HEK293 (cell line): Measurements from ENCODE around the gene KCNK15.

Experiments used
- CTCF ChIA-PET: fragments of 350-600 bp; formaldehyde crosslinking; extraction: SDS; loops from one replicate; lab custom pipeline; 2021; ENCODE audit warnings: antibody characterized with exemption; lab: Yijun Ruan, JAX
- POLR2A ChIA-PET: fragments of 300-600 bp; formaldehyde crosslinking; extraction: SDS; loops from one replicate; lab custom pipeline; 2020; ENCODE audit warnings: antibody characterized with exemption, inconsistent platforms; lab: Yijun Ruan, JAX
- H3K27ac ChIP-seq: fragments of 200-500 bp; sonication (Bioruptor generic); 2 replicates; pipeline ENCODE4 v1.5.1; 2014; ENCODE audit warnings: low read depth, low read length, control low read depth, inconsistent platforms; ENCODE audit errors: extremely low read depth
- H3K36me3 ChIP-seq, 2 experiments: fragments of 200-500 bp in 1 of 2; sonication (Bioruptor generic) in 1 of 2; 1 replicate in 1 of 2; 2 replicates in 1 of 2; pipeline ENCODE4 v1.5.1; 2014 to 2017; ENCODE audit warnings: inconsistent platforms in 2 of 2, low read length in 2 of 2; ENCODE audit not compliant: control insufficient read depth in 2 of 2, insufficient read depth in 1 of 2
- H3K4me1 ChIP-seq: fragments of 200-500 bp; sonication (Bioruptor generic); 2 replicates; pipeline ENCODE4 v1.5.1; 2014; ENCODE audit warnings: mild to moderate bottlenecking, low read length, inconsistent platforms; ENCODE audit not compliant: control insufficient read depth, insufficient read depth
- H3K4me3 ChIP-seq: 2 replicates; pipeline ENCODE4 v1.5.1; 2011; ENCODE audit warnings: low read depth, mild to moderate bottlenecking, control low read depth, low read length, moderate library complexity
- H3K9me3 ChIP-seq: fragments of 200-500 bp; sonication (Bioruptor generic); 2 replicates; pipeline ENCODE4 v1.5.1; 2014; ENCODE audit warnings: low read depth, low read length, inconsistent platforms; ENCODE audit not compliant: control insufficient read depth, insufficient read depth
- BCL6B ChIP-seq: fragments of 450-650 bp; formaldehyde crosslinking; IDR thresholded peaks from 2 replicates; pipeline ENCODE4 v1.5.1; 2017; ENCODE audit warnings: missing biosample characterization, missing genetic modification characterization
- ELK4 ChIP-seq: IDR thresholded peaks from 2 replicates; pipeline ENCODE4 v1.6.1; 2011; ENCODE audit warnings: mild to moderate bottlenecking, low read depth, low read length, borderline replicate concordance
- GLIS1 ChIP-seq: fragments of 450-650 bp; formaldehyde crosslinking; IDR thresholded peaks from 2 replicates; pipeline ENCODE4 v1.5.1; 2016; ENCODE audit warnings: missing biosample characterization, missing genetic modification characterization
- IKZF3 ChIP-seq: fragments of 450-650 bp; IDR thresholded peaks from 2 replicates; pipeline ENCODE4 v1.5.0; 2018; ENCODE audit warnings: missing biosample characterization, mild to moderate bottlenecking, missing genetic modification characterization, moderate library complexity
- MZF1 ChIP-seq: fragments of 450-650 bp; formaldehyde crosslinking; IDR thresholded peaks from 2 replicates; pipeline ENCODE4 v1.5.1; 2017; ENCODE audit warnings: missing biosample characterization, missing genetic modification characterization, borderline replicate concordance
- OSR2 ChIP-seq: fragments of 450-650 bp; formaldehyde crosslinking; IDR thresholded peaks from 2 replicates; pipeline ENCODE4 v1.5.1; 2016; ENCODE audit warnings: missing biosample characterization, missing genetic modification characterization
- PATZ1 ChIP-seq: fragments of 450-650 bp; formaldehyde crosslinking; IDR thresholded peaks from 2 replicates; pipeline ENCODE4 v1.5.1; 2016; ENCODE audit warnings: missing biosample characterization, missing genetic modification characterization
- PBX3 ChIP-seq: sonication (generic); formaldehyde crosslinking; IDR thresholded peaks from 2 replicates; pipeline ENCODE4 v1.8.1; 2022; ENCODE audit warnings: mild to moderate bottlenecking, moderate library complexity, missing genetic modification reagents
- REPIN1 ChIP-seq: fragments of 450-650 bp; formaldehyde crosslinking; IDR thresholded peaks from 2 replicates; pipeline ENCODE4 v1.5.1; 2017; ENCODE audit warnings: missing biosample characterization, missing genetic modification characterization, low read depth
- SP7 ChIP-seq: fragments of 450-650 bp; formaldehyde crosslinking; IDR thresholded peaks from 2 replicates; pipeline ENCODE4 v1.5.1; 2016; ENCODE audit warnings: missing biosample characterization, missing genetic modification characterization
- WT1 ChIP-seq: fragments of 450-650 bp; formaldehyde crosslinking; IDR thresholded peaks from 2 replicates; pipeline ENCODE4 v1.5.1; 2016; ENCODE audit warnings: missing biosample characterization, missing genetic modification characterization
- ZBTB8A ChIP-seq: fragments of 450-650 bp; formaldehyde crosslinking; IDR thresholded peaks from 2 replicates; pipeline ENCODE4 v1.5.1; 2016; ENCODE audit warnings: missing biosample characterization, missing genetic modification characterization
- ZIC2 ChIP-seq: fragments of 450-650 bp; formaldehyde crosslinking; IDR thresholded peaks from 2 replicates; pipeline ENCODE4 v1.5.1; 2016; ENCODE audit warnings: missing biosample characterization, missing genetic modification characterization
- ZNF146 ChIP-seq: fragments of 450-650 bp; formaldehyde crosslinking; IDR thresholded peaks from 2 replicates; pipeline ENCODE4 v1.5.1; 2016; ENCODE audit warnings: missing biosample characterization, missing genetic modification characterization
- ZNF169 ChIP-seq: fragments of 450-650 bp; formaldehyde crosslinking; IDR thresholded peaks from 2 replicates; pipeline ENCODE4 v1.5.1; 2016; ENCODE audit warnings: missing biosample characterization, missing genetic modification characterization
- ZNF214 ChIP-seq: fragments of 450-650 bp; formaldehyde crosslinking; IDR thresholded peaks from 2 replicates; pipeline ENCODE4 v1.5.1; 2017; ENCODE audit warnings: missing biosample characterization, mild to moderate bottlenecking, missing genetic modification characterization, borderline replicate concordance
- ZNF26 ChIP-seq: fragments of 450-650 bp; formaldehyde crosslinking; IDR thresholded peaks from 2 replicates; pipeline ENCODE4 v1.5.1; 2016; ENCODE audit warnings: missing biosample characterization, missing genetic modification characterization
- ZNF366 ChIP-seq: fragments of 450-650 bp; formaldehyde crosslinking; conservative IDR thresholded peaks from 2 replicates; pipeline ENCODE4 v1.5.1; 2016; ENCODE audit warnings: missing biosample characterization, missing genetic modification characterization
- ZNF416 ChIP-seq: fragments of 450-650 bp; formaldehyde crosslinking; IDR thresholded peaks from 2 replicates; pipeline ENCODE4 v1.5.1; 2016; ENCODE audit warnings: missing biosample characterization, missing genetic modification characterization
- ZNF501 ChIP-seq: fragments of 450-650 bp; formaldehyde crosslinking; IDR thresholded peaks from 2 replicates; pipeline ENCODE4 v1.5.1; 2016; ENCODE audit warnings: missing biosample characterization, missing genetic modification characterization
- ZNF596 ChIP-seq: fragments of 450-650 bp; IDR thresholded peaks from 2 replicates; pipeline ENCODE4 v1.5.0; 2018; ENCODE audit warnings: missing biosample characterization, mild to moderate bottlenecking, missing genetic modification characterization, moderate library complexity
- ZNF658 ChIP-seq: fragments of 450-650 bp; formaldehyde crosslinking; IDR thresholded peaks from 2 replicates; pipeline ENCODE4; 2016; ENCODE audit warnings: missing biosample characterization, missing genetic modification characterization
- ZNF664 ChIP-seq: fragments of 450-650 bp; formaldehyde crosslinking; IDR thresholded peaks from 2 replicates; pipeline ENCODE4 v1.5.1; 2016; ENCODE audit warnings: missing biosample characterization, missing genetic modification characterization
- ZNF768 ChIP-seq: fragments of 450-650 bp; formaldehyde crosslinking; IDR thresholded peaks from 2 replicates; pipeline ENCODE4 v1.5.1; 2018; ENCODE audit warnings: missing biosample characterization, mild to moderate bottlenecking, missing genetic modification characterization
- ZNF830 ChIP-seq: fragments of 450-650 bp; IDR thresholded peaks from 2 replicates; pipeline ENCODE4 v1.5.0; 2018; ENCODE audit warnings: missing biosample characterization, missing genetic modification characterization, low read depth, mild to moderate bottlenecking, moderate library complexity
- ZSCAN23 ChIP-seq: fragments of 450-650 bp; formaldehyde crosslinking; IDR thresholded peaks from 2 replicates; pipeline ENCODE4 v1.5.1; 2016; ENCODE audit warnings: missing biosample characterization, missing genetic modification characterization

Gene KCNK15

GRCh38 chr20:44746367-44747165 is 901 bp downstream of the KCNK15 start:
- Histone ChIP-seq H3K27ac (peak overlapping the region; percentile 24; the same call in 1 of the 2 replicates), H3K4me3 (no peak overlapping the region), H3K36me3 (no peaks in the 10 kb centered on the region)
- TF ChIP-seq PBX3 (CRISPR knock-in tag) (no peak), PATZ1 (tag by site-specific recombination) (peak; percentile 43), OSR2 (tag by site-specific recombination) (no peak), ZNF169 (tag by site-specific recombination) (no peak), MZF1 (tag by site-specific recombination) (no peak), ZNF768 (tag by site-specific recombination) (peak; percentile 90; the same call in 1 of the 2 replicates), WT1 (tag by site-specific recombination) (peak; percentile 41; the same call in 1 of the 2 replicates), ZNF664 (peak; percentile 78), ZNF830 (tag by site-specific recombination) (no peak), ZNF146 (tag by site-specific recombination) (no peak), ZIC2 (tag by site-specific recombination) (peak; percentile 97), ZNF658 (no peak), GLIS1 (tag by site-specific recombination) (peak; percentile 89), ZBTB8A (tag by site-specific recombination) (peak; percentile 55; the same call in 1 of the 2 replicates), ZNF214 (tag by site-specific recombination) (no peak), IKZF3 (tag by site-specific recombination) (peak; percentile 86)
- TF ChIP-seq, all 188 proteins: peak for 8
- Histone ChIP-seq H3K9me3 (no peaks in the 10 kb centered on the region), H3K4me1 (peaks cover 4% of the 10 kb centered on the region; the same call in 1 of the 2 replicates)
- ChIA-PET POLR2A (no interaction called here), CTCF (interaction anchor here (0.6 to 3.7 kb wide), 23 partner anchors 9 to 363 kb away, joined by 3 to 26 read pairs (median 4); no protein-coding TSS in a partner anchor)

GRCh38 chr20:44747166-44748004 is 1.7 kb downstream of the KCNK15 start:
- Histone ChIP-seq H3K27ac (peak overlapping the region; percentile 24; the same call in 1 of the 2 replicates), H3K4me1 (peaks cover 4% of the 10 kb centered on the region; the same call in 1 of the 2 replicates), H3K4me3 (no peak overlapping the region), H3K36me3 (no peaks in the 10 kb centered on the region), H3K9me3 (no peaks in the 10 kb centered on the region)
- ChIA-PET CTCF (interaction anchor here (0.6 to 3.7 kb wide), 45 partner anchors 9 to 362 kb away, joined by 3 to 26 read pairs (median 4); partner anchors contain the start of gene YWHAB), POLR2A (interaction anchor here (0.9 kb wide), 2 partner anchors 104 to 138 kb away, joined by 3 to 4 read pairs; no protein-coding TSS in a partner anchor)
- TF ChIP-seq SP7 (tag by site-specific recombination) (peak; percentile 47; the same call in 1 of the 2 replicates), REPIN1 (tag by site-specific recombination) (no peak), ZNF366 (tag by site-specific recombination) (peak; percentile 71), ZNF501 (tag by site-specific recombination) (no peak), ZSCAN23 (0 out of 2 replicates have a peak, but pooled peaks have one; percentile 18), ZNF416 (tag by site-specific recombination) (no peak), BCL6B (tag by site-specific recombination) (no peak), ZNF596 (tag by site-specific recombination) (no peak), ELK4 (no peak), ZNF26 (no peak)
